Peyer's patch (tissue), 4 donors: ENCODE data around the gene HBG2. TPM values are rescaled to one million over a fixed set of nuclear protein-coding genes. Genes with fewer than 3 reads are reported as not detected.

Experiments used
- DNase-seq, 3 donors: peaks; one replicate each; pipeline ENCODE4 v3.0.0-alpha.2; 2017 to 2019
- H3K27ac ChIP-seq, 4 donors: fragments of 200-600 bp; sonication (generic); one replicate each; pipeline ENCODE4 v1.5.1; 2016 to 2019
- H3K27me3 ChIP-seq, 2 donors: fragments of 200-600 bp; sonication (generic); one replicate each; pipeline ENCODE4 v1.5.1; 2019
- H3K36me3 ChIP-seq, 3 donors: fragments of 200-600 bp; sonication (generic); one replicate each; pipeline ENCODE4 v1.5.1; 2016 to 2019
- H3K4me1 ChIP-seq, 4 donors: fragments of 200-600 bp; sonication (generic); one replicate each; pipeline ENCODE4 v1.5.1; 2016 to 2019
- H3K4me3 ChIP-seq, 4 donors: fragments of 200-600 bp; sonication (generic); 1 replicate in 3 of 4; 2 replicates in 1 of 4; pipeline ENCODE4 v1.5.1; 2016 to 2019; ENCODE audit warnings: mild to moderate bottlenecking in 1 of 4
- H3K9me3 ChIP-seq, 4 donors: fragments of 200-600 bp; sonication (generic); one replicate each; pipeline ENCODE4 v1.5.1; 2016 to 2019; ENCODE audit warnings: mild to moderate bottlenecking in 1 of 4
- POLR2A ChIP-seq, 2 donors: fragments of 450-650 bp; IDR thresholded peaks; one replicate each; pipeline ENCODE4 v1.5.1; 2017; ENCODE audit warnings: antibody characterized with exemption in 2 of 2, mild to moderate bottlenecking in 2 of 2, moderate library complexity in 2 of 2
- total RNA-seq, 4 donors: library from RNA; depleted of rRNA; stranded (reverse); fragments of >200 nt; gene quantifications; one replicate each; pipeline ENCODE4 v1.1.0, GENCODE V29; 2016
- TF ChIP-seq, protein P1 (sequence below), 6 experiments: fragments of 450-650 bp in 4 of 6; fragments of 200-600 bp in 2 of 6; sonication (generic) in 1 of 6; IDR thresholded peaks; one replicate each; pipeline ENCODE4 v1.5.1; 2017 to 2019; ENCODE audit warnings: antibody characterized with exemption in 6 of 6, mild to moderate bottlenecking in 3 of 6, moderate library complexity in 1 of 6

Gene HBG2
- total RNA-seq, 4 donors from 2014 or later = not detected

DNA sequence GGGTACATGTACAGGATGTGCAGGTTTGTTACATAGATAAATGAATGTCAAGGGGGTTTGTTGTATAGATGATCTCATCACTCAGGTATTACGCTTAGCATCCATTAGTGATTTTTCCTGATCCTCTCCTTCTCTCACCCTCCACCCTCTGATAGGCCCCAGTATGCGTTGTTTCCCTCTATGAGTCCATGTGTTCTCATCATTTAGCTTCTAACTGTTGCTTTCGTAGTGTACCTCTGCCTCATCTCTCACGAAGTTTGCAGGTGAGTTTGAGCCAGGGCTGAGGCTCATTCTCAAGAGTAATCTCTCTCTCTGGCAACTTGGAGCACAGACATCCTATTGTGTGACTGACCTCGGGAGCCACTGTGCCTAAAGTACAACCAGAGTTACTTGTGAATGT is 19.8 kb upstream of the HBG2 start:
- no peak overlapping the region for H3K4me3 ChIP-seq
- H3K4me1 ChIP-seq = no peaks in the 10 kb centered on the region
- TF ChIP-seq, protein P1, sequence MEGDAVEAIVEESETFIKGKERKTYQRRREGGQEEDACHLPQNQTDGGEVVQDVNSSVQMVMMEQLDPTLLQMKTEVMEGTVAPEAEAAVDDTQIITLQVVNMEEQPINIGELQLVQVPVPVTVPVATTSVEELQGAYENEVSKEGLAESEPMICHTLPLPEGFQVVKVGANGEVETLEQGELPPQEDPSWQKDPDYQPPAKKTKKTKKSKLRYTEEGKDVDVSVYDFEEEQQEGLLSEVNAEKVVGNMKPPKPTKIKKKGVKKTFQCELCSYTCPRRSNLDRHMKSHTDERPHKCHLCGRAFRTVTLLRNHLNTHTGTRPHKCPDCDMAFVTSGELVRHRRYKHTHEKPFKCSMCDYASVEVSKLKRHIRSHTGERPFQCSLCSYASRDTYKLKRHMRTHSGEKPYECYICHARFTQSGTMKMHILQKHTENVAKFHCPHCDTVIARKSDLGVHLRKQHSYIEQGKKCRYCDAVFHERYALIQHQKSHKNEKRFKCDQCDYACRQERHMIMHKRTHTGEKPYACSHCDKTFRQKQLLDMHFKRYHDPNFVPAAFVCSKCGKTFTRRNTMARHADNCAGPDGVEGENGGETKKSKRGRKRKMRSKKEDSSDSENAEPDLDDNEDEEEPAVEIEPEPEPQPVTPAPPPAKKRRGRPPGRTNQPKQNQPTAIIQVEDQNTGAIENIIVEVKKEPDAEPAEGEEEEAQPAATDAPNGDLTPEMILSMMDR (IDR thresholded peaks at IDR 0.05) = no peak
- TF ChIP-seq POLR2A (IDR thresholded peaks at IDR 0.05) = no peak
- no peaks in the 10 kb centered on the region for H3K9me3 ChIP-seq
- no peaks in the 10 kb centered on the region for H3K27me3 ChIP-seq
- no peak overlapping the region for H3K27ac ChIP-seq
- no peaks in the 10 kb centered on the region for H3K36me3 ChIP-seq
- DNase-seq = no peak

DNA sequence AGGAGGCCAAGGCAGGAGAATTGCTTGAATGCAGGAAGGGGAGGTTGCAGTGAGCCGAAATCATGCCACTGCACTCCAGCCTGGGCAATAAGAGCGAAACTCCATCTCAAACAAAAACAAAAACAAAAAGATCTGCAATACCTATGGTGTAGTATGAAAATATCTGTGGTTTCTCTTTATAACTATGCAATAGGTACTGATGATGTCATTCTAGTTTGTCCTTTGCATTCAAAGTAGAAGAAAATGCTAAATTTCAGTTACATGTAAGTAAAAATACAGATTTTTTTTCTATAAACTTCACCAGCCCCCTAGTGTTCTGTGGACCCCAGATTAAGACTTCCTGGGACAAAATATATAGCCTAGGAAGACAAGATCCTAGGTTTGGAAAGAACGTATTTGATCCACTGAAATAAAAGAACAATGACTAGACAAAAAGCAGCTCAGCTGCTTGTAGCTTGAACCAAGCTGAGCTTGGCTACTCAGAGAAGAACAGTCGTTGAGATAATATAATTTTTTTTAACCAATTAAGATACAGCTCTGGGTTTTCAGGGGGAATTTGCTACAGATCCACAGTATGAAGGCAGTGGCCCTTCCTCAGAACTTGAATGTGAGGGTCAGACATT is 17.9 kb upstream of the HBG2 start:
- no peaks in the 10 kb centered on the region for H3K9me3 ChIP-seq
- H3K4me1 ChIP-seq = no peaks in the 10 kb centered on the region
- no peak overlapping the region for H3K27ac ChIP-seq
- no peak for DNase-seq
- H3K4me3 ChIP-seq = no peak overlapping the region
- no peaks in the 10 kb centered on the region for H3K36me3 ChIP-seq
- H3K27me3 ChIP-seq = no peaks in the 10 kb centered on the region
- TF ChIP-seq, protein P1 (IDR thresholded peaks at IDR 0.05) = no peak
- TF ChIP-seq POLR2A (IDR thresholded peaks at IDR 0.05) = no peak

DNA sequence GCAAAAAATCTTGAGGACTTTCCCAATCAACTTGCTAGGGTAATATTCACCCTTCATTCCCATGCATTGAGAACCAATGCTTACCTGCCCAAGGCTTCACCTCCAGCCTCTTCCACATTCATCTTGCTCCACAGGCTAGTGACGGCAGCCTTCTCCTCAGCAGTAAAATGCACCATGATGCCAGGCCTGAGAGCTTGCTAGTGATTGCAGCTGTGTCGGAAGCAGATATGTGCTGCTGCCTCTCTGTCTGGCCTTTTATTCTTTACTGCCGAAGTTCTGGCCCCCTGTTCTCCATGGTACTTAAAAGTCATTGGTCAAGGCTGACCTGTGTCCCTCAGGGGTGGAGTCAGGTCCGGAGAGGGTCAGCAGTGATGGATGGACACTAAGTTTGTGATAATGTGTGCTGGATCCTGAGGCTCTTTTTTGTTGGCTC is 15.2 kb upstream of the HBG2 start, which contains the start of gene HBE1:
Gene HBE1 (minus strand): TSS at position 231 of the 433 bp plus-strand sequence. CDS start 55 bp downstream, at position 176.
- Histone ChIP-seq H3K27ac (no peak within 1 kb of the TSS), H3K4me1 (no peaks in the 10 kb centered on the region), H3K9me3 (no peaks in the 10 kb centered on the region), H3K4me3 (no peak within 1 kb of the TSS), H3K27me3 (no peaks in the 10 kb centered on the region), H3K36me3 (no peaks in the 10 kb centered on the region)
- DNase-seq = no peak
- TF ChIP-seq, protein P1 (IDR thresholded peaks at IDR 0.05) = no peak
- TF ChIP-seq POLR2A (IDR thresholded peaks at IDR 0.05) = no peak

DNA sequence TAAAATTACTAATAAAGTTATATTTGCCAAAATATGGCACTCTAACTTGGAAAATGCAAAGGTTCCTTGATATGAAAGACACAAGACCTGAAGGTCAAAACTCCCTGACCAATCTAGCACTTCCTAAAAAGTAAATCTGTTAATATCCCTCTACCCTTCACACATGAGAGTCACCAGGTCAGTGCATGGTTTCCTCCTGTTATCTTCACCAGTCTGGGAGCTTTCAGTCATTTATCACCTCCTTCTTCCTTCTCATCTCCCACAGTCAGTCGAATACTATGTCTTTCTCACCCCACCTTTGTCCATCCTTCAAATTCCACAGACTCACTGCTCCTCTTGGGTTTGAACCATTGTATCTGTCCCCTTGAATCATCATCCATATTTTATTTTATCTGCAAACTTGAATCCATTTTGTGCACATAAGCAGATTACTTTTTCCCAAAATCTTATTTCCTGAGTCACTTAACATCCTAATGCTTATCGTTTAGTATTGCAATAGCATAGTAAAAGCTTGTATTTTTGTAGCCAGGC is 12.5 kb upstream of the HBG2 start:
- no peak for DNase-seq
- Histone ChIP-seq H3K27ac (no peak overlapping the region), H3K36me3 (no peaks in the 10 kb centered on the region), H3K4me1 (no peaks in the 10 kb centered on the region), H3K9me3 (no peaks in the 10 kb centered on the region), H3K4me3 (no peak overlapping the region), H3K27me3 (no peaks in the 10 kb centered on the region)
- TF ChIP-seq POLR2A (IDR thresholded peaks at IDR 0.05) = no peak
- TF ChIP-seq, protein P1 (IDR thresholded peaks at IDR 0.05) = no peak

DNA sequence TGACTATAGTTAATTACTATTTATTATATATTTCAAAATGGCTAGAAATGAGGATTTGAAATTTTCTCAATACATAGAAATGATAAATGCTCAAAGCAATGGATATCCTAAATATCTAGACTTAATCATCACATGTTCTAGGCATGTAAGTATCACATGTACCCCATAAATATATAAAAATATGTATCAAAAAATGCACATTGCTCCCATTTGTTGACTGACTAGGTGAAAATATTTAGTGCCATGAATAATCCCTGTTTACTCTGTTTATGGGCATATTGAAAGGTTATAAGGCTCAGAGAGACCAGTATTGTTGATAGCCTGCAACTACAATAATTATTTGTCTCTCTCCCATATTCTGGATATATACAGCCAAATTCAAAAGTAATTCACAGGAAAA is 12.0 kb upstream of the HBG2 start:
- DNase-seq = no peak
- Histone ChIP-seq H3K27me3 (no peaks in the 10 kb centered on the region), H3K36me3 (no peaks in the 10 kb centered on the region), H3K27ac (no peak overlapping the region), H3K4me3 (no peak overlapping the region), H3K9me3 (no peaks in the 10 kb centered on the region), H3K4me1 (no peaks in the 10 kb centered on the region)
- TF ChIP-seq, protein P1 (IDR thresholded peaks at IDR 0.05) = no peak
- TF ChIP-seq POLR2A (IDR thresholded peaks at IDR 0.05) = no peak
